Tibial nerve (tissue), 4 donors: ENCODE results near the gene CDH4.

Experiments used
- CTCF ChIP-seq, 5 experiments: fragments of 200-600 bp in 3 of 5; fragments of 450-650 bp in 2 of 5; sonication (generic) in 3 of 5; IDR thresholded peaks; one replicate each; pipeline ENCODE4 v1.5.1; 2016 to 2019; ENCODE audit warnings: antibody characterized with exemption in 5 of 5, mild to moderate bottlenecking in 3 of 5, moderate library complexity in 2 of 5
- EP300 ChIP-seq, 2 donors: sonication (generic); formaldehyde crosslinking; IDR thresholded peaks; one replicate each; pipeline ENCODE4 v1.6.1; 2017; ENCODE audit warnings: antibody characterized with exemption in 2 of 2, mild to moderate bottlenecking in 1 of 2
- POLR2A ChIP-seq, 2 donors: fragments of 450-650 bp; IDR thresholded peaks; one replicate each; pipeline ENCODE4 v1.6.1; 2017; ENCODE audit warnings: antibody characterized with exemption in 2 of 2, mild to moderate bottlenecking in 2 of 2, moderate library complexity in 2 of 2

- TF ChIP-seq CTCF (IDR thresholded peaks at IDR 0.05) = no peak
- TF ChIP-seq POLR2A (IDR thresholded peaks at IDR 0.05) = no peak
- no peak for TF ChIP-seq EP300 (IDR thresholded peaks at IDR 0.05)
Observed at GRCh38 chr20:61874421-61875068, 622.5 kb downstream of the CDH4 start.
